ENCODE results near the gene PLCXD1.
"Not testable (repeated sequence)": the region's sequence is repeated elsewhere in the genome, so short reads cannot be mapped to it uniquely, and the experiment has no call there.

PLCXD1 gene

DNA sequence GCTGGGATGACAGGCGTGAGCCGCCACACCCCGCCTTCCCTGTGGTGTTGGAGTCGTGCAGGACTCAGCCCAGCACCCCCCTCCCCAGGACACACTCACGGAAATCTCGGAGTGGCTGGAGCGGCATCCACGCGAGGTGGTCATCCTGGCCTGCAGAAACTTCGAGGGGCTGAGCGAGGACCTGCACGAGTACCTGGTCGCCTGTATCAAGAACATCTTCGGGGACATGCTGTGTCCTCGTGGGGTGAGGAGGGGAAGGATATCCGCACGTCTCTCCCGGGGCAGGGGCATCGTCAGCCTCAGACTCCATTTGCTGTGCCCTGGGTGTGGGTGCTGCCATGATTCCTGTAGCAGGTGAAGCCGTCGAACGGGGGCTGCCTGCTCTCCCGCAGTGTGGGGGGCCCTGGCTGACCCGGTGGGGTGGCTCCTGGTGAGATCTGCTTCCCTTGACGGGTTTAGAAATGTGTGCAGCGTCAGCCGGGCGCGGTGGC lies 10.3 kb downstream of the PLCXD1 start:
- no peak for DNase-seq (ENCODE audit: extremely low spot score)
- POLR2A ChIA-PET = no interaction called here
- CTCF ChIA-PET = no interaction called here
- TF ChIP-seq FOXK2 (IDR thresholded peaks at IDR 0.05) (no peak), ZNF384 (IDR thresholded peaks at IDR 0.05) (no peak), CTBP1 (IDR thresholded peaks at IDR 0.05; ENCODE audit: borderline replicate concordance) (no peak), ARNT (IDR thresholded peaks at IDR 0.05) (no peak), L3MBTL2 (conservative IDR thresholded peaks at IDR 0.05) (no peak), TARDBP (IDR thresholded peaks at IDR 0.05) (no peak), BHLHE40 (IDR thresholded peaks at IDR 0.05; ENCODE audit: borderline replicate concordance) (no peak), SP1 (IDR thresholded peaks at IDR 0.05) (no peak), ELF4 (IDR thresholded peaks at IDR 0.05) (no peak), FOXA1 (IDR thresholded peaks at IDR 0.05) (no peak)

DNA sequence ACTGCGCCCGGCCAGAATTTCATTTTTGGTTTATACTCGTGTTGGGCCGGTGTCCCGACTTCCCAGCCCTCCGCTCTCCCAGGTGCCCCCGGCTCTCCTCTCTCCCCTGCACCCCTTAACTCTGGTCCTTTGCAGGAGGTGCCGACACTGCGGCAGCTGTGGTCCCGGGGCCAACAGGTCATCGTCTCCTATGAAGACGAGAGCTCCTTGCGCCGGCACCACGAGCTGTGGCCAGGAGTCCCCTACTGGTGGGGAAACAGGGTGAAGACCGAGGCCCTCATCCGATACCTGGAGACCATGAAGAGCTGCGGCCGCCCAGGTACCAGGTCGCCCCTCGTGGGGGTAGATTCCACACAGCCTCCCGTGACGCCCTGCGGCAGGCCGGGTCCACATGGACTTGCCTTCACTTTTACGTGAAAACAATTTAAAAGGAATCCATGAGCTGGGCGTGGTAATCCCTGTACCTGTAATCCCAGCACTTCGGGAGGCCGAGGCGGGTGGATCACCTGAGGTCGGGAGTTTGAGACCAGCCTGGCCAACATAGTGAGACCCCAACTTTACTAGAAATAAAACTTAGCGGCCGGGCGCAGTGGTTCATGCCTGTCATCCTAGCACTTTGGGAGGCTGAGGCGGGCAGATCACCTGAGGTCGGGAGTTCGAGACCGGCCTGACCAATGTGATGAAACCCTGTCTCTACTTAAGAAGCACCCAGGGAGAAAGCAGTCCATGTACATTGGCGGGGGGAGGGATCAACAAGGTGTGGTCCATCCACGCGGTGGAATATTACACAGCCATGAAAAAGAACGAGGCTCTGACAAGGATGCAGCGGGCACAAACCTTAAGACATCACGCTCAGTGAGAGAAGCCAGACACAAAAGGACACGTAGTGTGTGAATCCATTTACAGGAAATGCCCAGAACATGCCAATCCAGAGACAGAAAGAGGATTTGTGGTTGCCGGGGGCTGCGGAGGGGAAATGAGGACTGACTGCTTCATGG lies 12.0 kb downstream of the PLCXD1 start:
- CTCF ChIA-PET = no interaction called here
- TF ChIP-seq SP1 (IDR thresholded peaks at IDR 0.05) (no peak), FOXK2 (IDR thresholded peaks at IDR 0.05) (no peak), FOXA1 (IDR thresholded peaks at IDR 0.05) (no peak), CTBP1 (IDR thresholded peaks at IDR 0.05; ENCODE audit: borderline replicate concordance) (no peak), L3MBTL2 (conservative IDR thresholded peaks at IDR 0.05) (no peak), ZNF384 (IDR thresholded peaks at IDR 0.05) (no peak), ELF4 (IDR thresholded peaks at IDR 0.05) (no peak), NFRKB (IDR thresholded peaks at IDR 0.05) (no peak), BHLHE40 (IDR thresholded peaks at IDR 0.05; ENCODE audit: borderline replicate concordance) (no peak), SUZ12 (IDR thresholded peaks at IDR 0.05) (no peak), ARNT (IDR thresholded peaks at IDR 0.05) (no peak)
- DNase-seq (ENCODE audit: extremely low spot score) = no peak
- POLR2A ChIA-PET = no interaction called here

DNA sequence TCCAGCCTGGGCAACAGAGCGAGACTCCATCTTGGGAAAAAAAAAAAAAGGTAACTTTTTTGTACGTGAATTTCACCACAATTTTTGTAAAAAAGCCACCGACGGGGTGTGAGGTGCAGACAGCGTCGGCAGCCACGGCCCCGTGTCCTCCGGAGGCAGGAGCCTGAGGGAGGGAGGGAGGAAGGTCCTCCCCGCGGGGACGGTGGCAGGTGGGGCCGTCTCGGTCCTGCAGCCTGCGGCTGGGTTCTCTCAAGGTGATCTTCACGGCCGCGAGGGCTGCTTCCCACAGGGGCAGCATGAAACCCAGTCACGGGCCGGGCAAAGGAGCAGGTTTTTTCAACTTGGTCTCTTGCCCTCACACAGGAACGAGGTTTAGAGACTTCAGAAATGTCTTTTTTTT lies 14.0 kb downstream of the PLCXD1 start:
- no peak for DNase-seq (ENCODE audit: extremely low spot score)
- POLR2A ChIA-PET = no interaction called here
- TF ChIP-seq LEF1 (IDR thresholded peaks at IDR 0.05; ENCODE audit: borderline replicate concordance) = no peak
- TF ChIP-seq HDGF (IDR thresholded peaks at IDR 0.05; ENCODE audit: borderline replicate concordance) = no peak
- TF ChIP-seq NFRKB (IDR thresholded peaks at IDR 0.05) = no peak
- no peak for TF ChIP-seq ZNF384 (IDR thresholded peaks at IDR 0.05)
- TF ChIP-seq SUZ12 (IDR thresholded peaks at IDR 0.05) = no peak
- no peak for TF ChIP-seq L3MBTL2 (conservative IDR thresholded peaks at IDR 0.05)
- TF ChIP-seq FOXM1 (IDR thresholded peaks at IDR 0.05; ENCODE audit: borderline replicate concordance) = no peak
- CTCF ChIA-PET = no interaction called here

DNA sequence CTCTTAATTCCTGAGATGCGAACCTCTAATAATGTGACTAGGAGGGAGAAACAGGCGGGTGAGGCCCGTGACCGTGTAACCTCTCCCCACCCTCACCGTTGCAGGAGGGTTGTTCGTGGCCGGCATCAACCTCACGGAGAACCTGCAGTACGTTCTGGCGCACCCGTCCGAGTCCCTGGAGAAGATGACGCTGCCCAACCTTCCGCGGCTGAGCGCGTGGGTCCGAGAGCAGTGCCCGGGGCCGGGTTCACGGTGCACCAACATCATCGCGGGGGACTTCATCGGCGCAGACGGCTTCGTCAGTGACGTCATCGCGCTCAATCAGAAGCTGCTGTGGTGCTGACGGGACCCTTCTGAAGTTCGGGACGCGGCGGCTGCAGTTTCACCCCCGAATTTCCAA lies 17.8 kb downstream of the PLCXD1 start:
- no peak for DNase-seq (ENCODE audit: extremely low spot score)
- no peak for TF ChIP-seq LEF1 (IDR thresholded peaks at IDR 0.05; ENCODE audit: borderline replicate concordance)
- TF ChIP-seq BHLHE40 (IDR thresholded peaks at IDR 0.05; ENCODE audit: borderline replicate concordance) = no peak
- TF ChIP-seq CTBP1 (IDR thresholded peaks at IDR 0.05; ENCODE audit: borderline replicate concordance) = no peak
- no peak for TF ChIP-seq FOXK2 (IDR thresholded peaks at IDR 0.05)
- no peak for TF ChIP-seq ZNF384 (IDR thresholded peaks at IDR 0.05)
- TF ChIP-seq ARNT (IDR thresholded peaks at IDR 0.05) = no peak
- no peak for TF ChIP-seq TARDBP (IDR thresholded peaks at IDR 0.05)
- TF ChIP-seq FOXM1 (IDR thresholded peaks at IDR 0.05; ENCODE audit: borderline replicate concordance) = no peak
- TF ChIP-seq, protein P1, sequence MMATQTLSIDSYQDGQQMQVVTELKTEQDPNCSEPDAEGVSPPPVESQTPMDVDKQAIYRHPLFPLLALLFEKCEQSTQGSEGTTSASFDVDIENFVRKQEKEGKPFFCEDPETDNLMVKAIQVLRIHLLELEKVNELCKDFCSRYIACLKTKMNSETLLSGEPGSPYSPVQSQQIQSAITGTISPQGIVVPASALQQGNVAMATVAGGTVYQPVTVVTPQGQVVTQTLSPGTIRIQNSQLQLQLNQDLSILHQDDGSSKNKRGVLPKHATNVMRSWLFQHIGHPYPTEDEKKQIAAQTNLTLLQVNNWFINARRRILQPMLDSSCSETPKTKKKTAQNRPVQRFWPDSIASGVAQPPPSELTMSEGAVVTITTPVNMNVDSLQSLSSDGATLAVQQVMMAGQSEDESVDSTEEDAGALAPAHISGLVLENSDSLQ (IDR thresholded peaks at IDR 0.05) = no peak
- ChIA-PET POLR2A (no interaction called here), CTCF (no interaction called here)

DNA sequence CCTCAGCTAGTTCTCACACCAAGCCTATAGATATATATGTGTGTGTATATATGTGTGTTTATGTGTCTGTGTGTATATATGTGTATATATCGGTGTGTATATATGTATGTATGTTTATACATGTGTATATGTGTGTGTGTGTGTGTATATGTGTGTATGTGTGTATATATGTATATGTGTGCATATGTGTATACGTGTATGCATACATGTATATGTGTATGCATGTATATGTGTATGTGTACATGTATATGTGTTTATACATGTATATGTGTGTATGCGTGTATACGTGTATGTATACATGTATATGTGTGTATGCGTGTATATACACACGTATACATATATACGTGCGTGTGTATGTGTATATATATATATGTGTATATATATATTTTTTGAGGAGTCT lies 19.2 kb downstream of the PLCXD1 start:
- ChIA-PET CTCF (no interaction called here), POLR2A (no interaction called here)
- no peak for DNase-seq (ENCODE audit: extremely low spot score)
- TF ChIP-seq SUZ12 (IDR thresholded peaks at IDR 0.05) (no peak), BHLHE40 (IDR thresholded peaks at IDR 0.05; ENCODE audit: borderline replicate concordance) (no peak), ARNT (IDR thresholded peaks at IDR 0.05) (no peak), FOXM1 (IDR thresholded peaks at IDR 0.05; ENCODE audit: borderline replicate concordance) (no peak), FOXK2 (IDR thresholded peaks at IDR 0.05) (no peak), ZNF384 (IDR thresholded peaks at IDR 0.05) (no peak), ELF4 (IDR thresholded peaks at IDR 0.05) (no peak), NFRKB (IDR thresholded peaks at IDR 0.05) (no peak), FOXA1 (IDR thresholded peaks at IDR 0.05) (no peak), LEF1 (IDR thresholded peaks at IDR 0.05; ENCODE audit: borderline replicate concordance) (no peak), TARDBP (IDR thresholded peaks at IDR 0.05) (no peak)
- TF ChIP-seq, protein P1 (IDR thresholded peaks at IDR 0.05) = no peak

DNA sequence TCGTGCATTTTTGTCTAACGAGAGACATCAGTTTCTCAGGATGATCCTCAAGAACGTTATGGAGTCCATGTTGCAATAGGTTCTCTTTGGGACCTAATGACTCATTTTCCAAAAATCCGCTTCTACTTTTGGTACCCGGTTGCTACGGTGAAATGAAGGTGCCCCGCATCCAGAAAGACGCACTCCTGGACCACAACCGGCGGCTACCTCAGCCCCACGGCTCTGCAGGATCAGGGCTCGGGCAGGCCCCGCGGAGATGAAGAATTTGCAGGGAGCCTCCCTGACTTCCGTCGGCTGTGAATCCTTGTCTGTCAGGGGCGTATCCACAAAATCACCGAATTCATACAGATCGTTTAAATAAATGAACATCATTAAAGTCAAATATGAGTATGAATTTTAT lies 21.8 kb downstream of the PLCXD1 start:
- POLR2A ChIA-PET = no interaction called here
- TF ChIP-seq SP1 (IDR thresholded peaks at IDR 0.05) = no peak
- no peak for TF ChIP-seq ARNT (IDR thresholded peaks at IDR 0.05)
- TF ChIP-seq LEF1 (IDR thresholded peaks at IDR 0.05; ENCODE audit: borderline replicate concordance) = no peak
- TF ChIP-seq TARDBP (IDR thresholded peaks at IDR 0.05) = no peak
- TF ChIP-seq ELF4 (IDR thresholded peaks at IDR 0.05) = no peak
- no peak for TF ChIP-seq FOXA1 (IDR thresholded peaks at IDR 0.05)
- no peak for TF ChIP-seq NFRKB (IDR thresholded peaks at IDR 0.05)
- TF ChIP-seq L3MBTL2 (conservative IDR thresholded peaks at IDR 0.05) = no peak
- no peak for TF ChIP-seq BHLHE40 (IDR thresholded peaks at IDR 0.05; ENCODE audit: borderline replicate concordance)
- no peak for TF ChIP-seq HDGF (IDR thresholded peaks at IDR 0.05; ENCODE audit: borderline replicate concordance)
- TF ChIP-seq, protein P1 (IDR thresholded peaks at IDR 0.05) = no peak
- no peak for TF ChIP-seq FOXK2 (IDR thresholded peaks at IDR 0.05)
- TF ChIP-seq ZNF384 (IDR thresholded peaks at IDR 0.05) = no peak
- CTCF ChIA-PET = no interaction called here
- DNase-seq (ENCODE audit: extremely low spot score) = no peak

DNA sequence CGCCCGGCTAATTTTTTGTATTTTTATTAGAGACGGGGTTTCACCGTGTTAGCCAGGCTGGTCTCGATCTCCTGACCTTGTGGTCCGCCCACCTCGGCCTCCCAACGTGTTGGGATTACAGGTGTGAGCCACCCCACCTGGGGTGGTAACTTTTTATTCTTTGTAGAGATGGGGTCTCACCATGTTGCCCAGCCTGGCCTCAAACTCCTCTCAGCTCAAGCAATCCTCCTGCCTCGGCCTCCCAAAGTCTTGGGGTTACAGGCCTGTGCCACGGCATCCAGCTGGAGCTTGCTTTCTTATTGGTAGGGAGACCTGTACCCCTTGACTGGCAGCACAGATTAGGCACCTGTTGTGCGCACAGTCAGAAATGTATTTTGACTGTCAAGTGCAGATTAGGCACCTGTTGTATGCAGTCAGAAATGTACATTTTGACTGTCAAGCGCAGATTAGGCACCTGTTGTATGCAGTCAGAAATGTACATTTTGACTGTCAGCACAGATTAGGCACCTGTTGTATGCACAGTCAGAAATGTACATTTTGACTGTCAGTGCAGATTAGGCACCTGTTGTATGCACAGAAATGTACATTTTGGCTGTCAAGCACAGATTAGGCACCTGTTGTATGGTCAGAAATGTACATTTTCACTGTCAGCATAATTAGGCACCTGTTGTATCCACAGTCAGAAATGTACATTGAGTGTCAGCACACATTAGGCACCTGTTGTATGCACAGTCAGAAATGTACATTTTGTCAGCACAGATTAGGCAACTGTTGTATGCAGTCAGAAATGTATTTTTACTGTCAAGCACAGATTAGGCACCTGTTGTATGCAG lies 24.8 kb downstream of the PLCXD1 start:
- DNase-seq (ENCODE audit: extremely low spot score); CTCF ChIA-PET; POLR2A ChIA-PET: not testable (repeated sequence)

DNA sequence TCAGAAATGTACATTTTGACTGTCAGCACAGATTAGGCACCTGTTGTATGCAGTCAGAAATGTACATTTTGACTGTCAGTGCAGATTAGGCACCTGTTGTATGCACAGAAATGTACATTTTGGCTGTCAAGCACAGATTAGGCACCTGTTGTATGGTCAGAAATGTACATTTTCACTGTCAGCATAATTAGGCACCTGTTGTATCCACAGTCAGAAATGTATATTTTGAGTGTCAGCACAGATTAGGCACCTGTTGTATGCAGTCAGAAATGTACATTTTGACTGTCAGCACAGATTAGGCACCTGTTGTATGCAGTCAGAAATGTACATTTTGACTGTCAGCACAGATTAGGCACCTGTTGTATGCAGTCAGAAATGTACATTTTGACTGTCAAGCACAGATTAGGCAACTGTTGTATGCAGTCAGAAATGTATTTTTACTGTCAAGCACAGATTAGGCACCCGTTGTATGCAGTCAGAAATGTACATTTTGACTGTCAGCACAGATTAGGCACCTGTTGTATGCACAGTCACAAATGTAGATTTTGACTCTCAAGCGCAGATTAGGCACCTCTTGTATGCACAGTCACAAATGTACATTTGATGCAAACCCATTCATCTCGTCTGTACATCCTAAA lies 25.6 kb downstream of the PLCXD1 start:
- DNase-seq (ENCODE audit: extremely low spot score); POLR2A ChIA-PET; CTCF ChIA-PET: not testable (repeated sequence)
